GM12875 (cell line): Measurements from ENCODE around the gene RPL18A.

Experiments used
- H3K4me3 ChIP-seq: one replicate; pipeline ENCODE4 v1.5.1; 2011; ENCODE audit warnings: low read depth, low read length, control low read depth
- TF ChIP-seq, protein P1 (sequence below): IDR thresholded peaks from 2 replicates; pipeline ENCODE4 v1.5.1; 2011; ENCODE audit warnings: low read depth, mild to moderate bottlenecking, control low read depth, inconsistent platforms, low read length, moderate library complexity, borderline replicate concordance; ENCODE audit not compliant: insufficient read depth

The RPL18A gene

DNA sequence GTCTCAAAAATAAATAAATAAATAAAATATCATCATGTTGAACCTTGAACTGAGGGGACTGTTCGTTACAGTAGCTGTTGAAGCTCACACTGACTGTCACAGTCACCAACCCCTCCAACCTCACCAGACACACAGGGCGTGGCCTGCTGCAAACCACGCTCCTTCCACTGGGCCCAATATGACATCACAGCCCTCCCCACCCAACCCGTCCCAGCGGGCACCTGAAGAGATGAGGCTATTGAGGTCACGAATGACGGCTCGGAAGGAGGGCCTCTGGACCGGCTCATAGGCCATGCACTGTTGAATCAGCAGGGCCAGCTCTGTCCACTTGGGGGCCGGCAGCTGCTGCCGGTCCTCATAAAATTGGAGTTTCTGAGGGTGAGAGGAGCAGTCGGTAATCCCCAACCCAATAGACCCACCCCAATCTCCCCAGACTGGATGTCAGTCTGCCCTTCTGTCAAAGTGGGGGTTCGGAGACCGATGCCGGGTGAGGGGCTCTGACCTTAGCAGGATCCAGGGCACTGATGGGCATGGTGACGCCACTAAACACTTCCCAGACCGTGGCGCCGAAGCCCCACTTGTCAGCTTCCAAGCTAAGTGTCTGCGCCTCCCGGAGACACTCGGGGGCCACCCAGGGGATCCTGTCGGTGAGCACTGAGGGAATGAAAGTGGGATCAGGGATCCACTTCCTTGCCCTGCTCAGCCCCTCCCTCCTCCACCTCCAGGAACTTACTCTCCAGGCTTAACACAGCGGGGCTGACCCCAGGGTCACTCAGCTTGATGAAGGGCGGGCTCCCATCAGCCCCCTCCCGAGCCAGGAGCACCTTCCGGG, 25.1 kb upstream of the RPL18A start:
- TF ChIP-seq, protein P1, sequence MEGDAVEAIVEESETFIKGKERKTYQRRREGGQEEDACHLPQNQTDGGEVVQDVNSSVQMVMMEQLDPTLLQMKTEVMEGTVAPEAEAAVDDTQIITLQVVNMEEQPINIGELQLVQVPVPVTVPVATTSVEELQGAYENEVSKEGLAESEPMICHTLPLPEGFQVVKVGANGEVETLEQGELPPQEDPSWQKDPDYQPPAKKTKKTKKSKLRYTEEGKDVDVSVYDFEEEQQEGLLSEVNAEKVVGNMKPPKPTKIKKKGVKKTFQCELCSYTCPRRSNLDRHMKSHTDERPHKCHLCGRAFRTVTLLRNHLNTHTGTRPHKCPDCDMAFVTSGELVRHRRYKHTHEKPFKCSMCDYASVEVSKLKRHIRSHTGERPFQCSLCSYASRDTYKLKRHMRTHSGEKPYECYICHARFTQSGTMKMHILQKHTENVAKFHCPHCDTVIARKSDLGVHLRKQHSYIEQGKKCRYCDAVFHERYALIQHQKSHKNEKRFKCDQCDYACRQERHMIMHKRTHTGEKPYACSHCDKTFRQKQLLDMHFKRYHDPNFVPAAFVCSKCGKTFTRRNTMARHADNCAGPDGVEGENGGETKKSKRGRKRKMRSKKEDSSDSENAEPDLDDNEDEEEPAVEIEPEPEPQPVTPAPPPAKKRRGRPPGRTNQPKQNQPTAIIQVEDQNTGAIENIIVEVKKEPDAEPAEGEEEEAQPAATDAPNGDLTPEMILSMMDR: 0 out of 2 replicates have a peak, but pooled peaks have one; percentile 19
- no peak overlapping the region for H3K4me3 ChIP-seq

DNA sequence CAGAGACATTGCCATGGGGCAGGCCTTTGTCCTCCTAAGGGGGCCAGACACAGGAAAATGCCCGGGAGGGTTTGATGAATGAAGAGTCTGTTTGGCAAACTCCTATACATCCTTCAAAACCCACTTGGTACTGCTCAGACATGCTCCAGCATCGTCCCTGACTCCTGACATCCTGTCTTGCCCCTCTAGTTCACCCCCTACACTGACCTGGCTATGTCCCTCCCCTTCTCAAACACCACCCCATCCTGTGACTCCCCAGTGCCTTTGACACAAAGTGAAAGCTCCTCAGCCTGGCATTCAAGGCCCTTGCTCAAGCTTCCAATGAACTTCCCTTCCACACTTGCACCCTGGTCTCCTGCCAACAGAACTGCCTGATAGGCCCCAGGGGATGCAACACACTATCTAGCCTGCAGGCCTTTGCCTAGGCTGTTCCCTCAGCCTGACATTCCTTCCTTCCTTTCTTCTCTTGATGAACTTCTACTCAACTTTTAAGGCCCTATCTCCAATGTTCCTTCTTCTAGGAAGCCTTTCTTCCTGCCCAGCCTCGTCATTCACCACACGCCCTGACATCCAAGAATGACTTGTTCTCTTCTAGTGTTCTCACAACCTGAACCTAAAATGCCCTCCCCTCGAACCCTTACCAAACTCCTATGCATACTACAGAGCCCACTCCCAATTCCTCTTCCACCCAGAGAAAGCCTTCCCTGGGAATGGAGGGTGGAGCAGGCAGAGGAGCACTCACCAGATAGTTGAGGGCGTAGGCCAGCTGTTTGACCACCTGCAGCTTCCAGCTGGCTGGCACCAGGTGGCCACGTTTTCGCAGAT, 24.3 kb upstream of the RPL18A start:
- no peak overlapping the region for H3K4me3 ChIP-seq
- TF ChIP-seq, protein P1: no peak

DNA sequence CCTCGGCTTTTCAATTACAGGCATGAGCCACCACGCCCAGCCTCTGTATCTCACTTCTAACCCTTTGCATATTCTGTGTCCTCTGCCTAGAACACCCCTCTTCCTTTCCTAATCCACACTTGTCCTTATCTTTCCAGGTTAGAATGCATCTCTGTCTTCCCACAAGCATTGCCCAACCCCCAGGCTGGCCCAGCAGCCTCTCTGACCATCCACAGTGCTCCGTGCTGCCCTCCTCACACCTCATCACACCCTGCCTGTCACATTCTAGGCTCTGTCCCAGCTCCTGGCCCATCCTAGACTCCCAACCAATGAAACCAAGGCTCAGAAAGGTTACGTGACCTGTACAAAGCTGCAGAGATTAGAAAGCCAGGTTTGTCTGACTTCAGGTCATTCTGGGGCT, 23.2 kb upstream of the RPL18A start:
- no peak overlapping the region for H3K4me3 ChIP-seq
- TF ChIP-seq, protein P1: no peak

DNA sequence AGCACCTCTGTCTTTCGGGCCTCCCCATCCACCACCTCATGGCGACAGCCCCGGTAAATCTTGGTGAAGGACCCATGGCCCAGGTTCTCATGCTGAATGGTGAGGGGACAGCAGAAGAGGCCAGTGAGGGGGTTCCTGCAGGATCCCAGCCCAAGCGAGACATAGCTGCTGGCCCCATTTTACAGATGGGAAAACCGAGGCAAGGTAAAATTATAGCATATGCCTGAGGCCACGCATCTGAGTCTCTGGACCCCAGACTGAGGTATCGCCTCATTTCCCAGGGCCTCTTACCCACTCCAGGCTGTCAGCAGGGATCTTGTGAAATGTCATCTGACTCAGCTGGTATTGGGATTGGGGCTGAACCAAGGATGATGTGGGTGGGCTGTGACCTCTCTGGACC, 21.7 kb upstream of the RPL18A start:
- TF ChIP-seq, protein P1: no peak
- H3K4me3 ChIP-seq: no peak overlapping the region

DNA sequence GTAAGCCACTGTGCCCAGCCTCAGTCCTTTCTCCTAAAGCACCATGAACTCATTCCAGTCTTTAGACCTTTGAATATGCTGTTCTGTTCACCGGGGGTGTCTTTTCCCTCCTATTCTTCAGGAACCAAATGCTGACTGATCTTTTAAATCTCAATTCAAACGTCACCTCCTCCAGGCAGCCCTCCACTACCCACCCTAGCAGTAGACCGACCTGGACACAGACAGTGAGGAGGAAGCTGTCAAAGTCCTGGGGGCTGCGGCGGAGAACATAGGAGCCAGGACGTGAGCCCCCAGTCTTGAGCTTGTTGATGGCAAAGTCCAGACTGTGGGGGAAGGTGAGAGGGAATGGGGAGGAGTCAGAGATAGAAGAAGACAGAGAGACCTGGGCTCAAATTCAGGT, 19.7 kb upstream of the RPL18A start:
- TF ChIP-seq, protein P1: no peak
- H3K4me3 ChIP-seq: no peak overlapping the region

DNA sequence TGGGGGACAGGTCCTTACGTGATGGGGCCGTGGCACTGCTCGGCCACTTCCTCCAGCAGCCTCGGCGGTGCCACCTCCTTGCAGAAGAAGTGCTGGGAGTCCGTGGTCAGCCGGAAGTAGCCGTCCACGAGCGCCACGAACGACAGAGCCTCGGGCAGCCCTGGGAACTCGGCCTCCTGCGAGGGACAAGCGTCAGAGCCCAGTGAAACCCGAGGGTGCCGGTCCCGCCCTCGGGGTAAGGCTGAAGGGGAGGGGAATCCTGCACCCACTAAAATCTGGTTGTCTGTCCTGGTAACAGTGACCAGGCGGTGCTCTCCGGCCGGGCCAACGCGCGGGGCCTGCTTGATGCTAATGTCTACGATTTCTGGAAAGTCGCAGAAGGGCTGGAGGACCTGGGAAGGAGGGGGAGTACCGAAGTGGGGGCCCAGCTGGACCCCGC, 18.3 kb upstream of the RPL18A start:
- H3K4me3 ChIP-seq: no peak overlapping the region

More for the DNA sequence above, 18.3 kb upstream of the RPL18A start:
- TF ChIP-seq, protein P1: no peak
